ENCODE results near the gene RPL18. TPM values are rescaled to one million over a fixed set of nuclear protein-coding genes. Genes with fewer than 3 reads are reported as not detected.

RPL18 gene
- total RNA-seq, 3 donors from 2014 or later (not counting 1 experiment from before 2014, with no cell fraction given): 900 to 1,086 (median 1,066) TPM

DNA sequence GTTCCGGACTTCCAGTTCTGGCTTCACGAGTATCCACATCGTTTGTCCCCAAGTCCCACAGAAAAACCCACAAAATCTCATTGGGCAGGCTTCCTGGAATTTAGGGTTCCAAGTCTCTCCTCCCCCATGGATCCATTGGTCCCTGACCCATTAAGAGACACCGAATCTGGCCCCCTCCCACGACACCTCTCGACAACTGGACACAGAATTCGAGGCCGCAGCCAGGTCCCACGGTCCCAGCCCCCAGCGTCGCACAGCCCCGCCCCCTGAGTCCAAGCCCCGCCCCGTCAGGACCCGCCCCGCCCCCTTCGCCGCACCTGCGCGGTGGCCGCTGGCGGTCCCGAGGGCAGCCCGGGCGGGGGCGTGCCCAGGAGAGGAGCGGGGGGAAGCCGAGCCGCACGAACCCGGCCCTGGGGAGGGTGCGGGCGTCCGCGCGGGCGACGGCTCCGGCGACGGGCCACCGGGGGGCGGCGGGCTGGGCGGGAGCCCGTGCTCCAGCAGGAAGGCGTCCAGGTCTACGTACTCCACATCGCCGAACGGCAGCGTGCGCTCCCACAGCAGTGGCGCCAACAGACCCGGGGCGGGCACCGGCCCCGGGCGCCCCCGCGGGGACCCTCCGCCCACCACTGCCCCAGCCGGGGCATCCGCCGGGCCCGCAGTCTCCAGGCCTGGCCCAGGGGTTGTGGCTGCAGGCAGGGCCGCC, 16.4 kb upstream of the RPL18 start:
- Mint-ChIP-seq H3K27ac (peak overlapping the region; percentile 99), H3K27me3 (ENCODE audit: low read depth in 2 of 2) (no peaks in the 10 kb centered on the region), H3K36me3 (no peaks in the 10 kb centered on the region), H3K9me3 (peaks cover 0 to 4% of the 10 kb centered on the region in 2 donors), H3K4me1 (peaks cover 39 to 51% of the 10 kb centered on the region in 2 donors), H3K4me3 (peak overlapping the region; percentile 95)
- Histone ChIP-seq H3K4me3 (ENCODE audit: low read length) (peak overlapping the region; percentile 72), H3K36me3 (ENCODE audit: control insufficient read depth, insufficient read depth, low read length) (peaks cover 26% of the 10 kb centered on the region), H3K9me3 (ENCODE audit: control insufficient read depth, insufficient read depth, low read length) (no peaks in the 10 kb centered on the region), H3K27me3 (ENCODE audit: control insufficient read depth, insufficient read depth, low read length) (no peaks in the 10 kb centered on the region), H3K27ac (ENCODE audit: low read length) (peak overlapping the region; percentile 70), H3K4me1 (ENCODE audit: control insufficient read depth, insufficient read depth, low read length) (peaks cover 67% of the 10 kb centered on the region)
- TF ChIP-seq, protein P1, sequence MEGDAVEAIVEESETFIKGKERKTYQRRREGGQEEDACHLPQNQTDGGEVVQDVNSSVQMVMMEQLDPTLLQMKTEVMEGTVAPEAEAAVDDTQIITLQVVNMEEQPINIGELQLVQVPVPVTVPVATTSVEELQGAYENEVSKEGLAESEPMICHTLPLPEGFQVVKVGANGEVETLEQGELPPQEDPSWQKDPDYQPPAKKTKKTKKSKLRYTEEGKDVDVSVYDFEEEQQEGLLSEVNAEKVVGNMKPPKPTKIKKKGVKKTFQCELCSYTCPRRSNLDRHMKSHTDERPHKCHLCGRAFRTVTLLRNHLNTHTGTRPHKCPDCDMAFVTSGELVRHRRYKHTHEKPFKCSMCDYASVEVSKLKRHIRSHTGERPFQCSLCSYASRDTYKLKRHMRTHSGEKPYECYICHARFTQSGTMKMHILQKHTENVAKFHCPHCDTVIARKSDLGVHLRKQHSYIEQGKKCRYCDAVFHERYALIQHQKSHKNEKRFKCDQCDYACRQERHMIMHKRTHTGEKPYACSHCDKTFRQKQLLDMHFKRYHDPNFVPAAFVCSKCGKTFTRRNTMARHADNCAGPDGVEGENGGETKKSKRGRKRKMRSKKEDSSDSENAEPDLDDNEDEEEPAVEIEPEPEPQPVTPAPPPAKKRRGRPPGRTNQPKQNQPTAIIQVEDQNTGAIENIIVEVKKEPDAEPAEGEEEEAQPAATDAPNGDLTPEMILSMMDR (IDR thresholded peaks at IDR 0.05): no peak
- ATAC-seq: peak in 2 of 3 donors; percentile 9 to 18
- DNase-seq: peak; percentile 69 to 85
- under 1% methylated on average over 67 of the region's 67 CpGs for WGBS (ENCODE audit: insufficient coverage)
- intact Hi-C loops (cut with micrococcal nuclease): loop anchor here (5.0 to 10.0 kb wide), 6 partner anchors 42 to 1007 kb away; partner anchors contain the start of genes GYS1, PPP1R15A, RRAS and RUVBL2

GRCh38 chr19:48634424-48635262, 15.7 kb upstream of the RPL18 start:
- H3K36me3 ChIP-seq (ENCODE audit: control insufficient read depth, insufficient read depth, low read length): peaks cover 33% of the 10 kb centered on the region

GRCh38 chr19:48634036-48634342, 15.0 kb upstream of the RPL18 start:
- intact Hi-C loops (cut with micrococcal nuclease): loop anchor here (10.0 kb wide), 2 partner anchors 241 to 361 kb away; partner anchors contain the start of genes GYS1, PPP1R15A and RUVBL2
- WGBS (ENCODE audit: insufficient coverage): 70% methylated on average over 7 of the region's 7 CpGs
- Mint-ChIP-seq H3K36me3 (no peaks in the 10 kb centered on the region), H3K27ac (peak overlapping the region; percentile 85 to 99), H3K27me3 (ENCODE audit: low read depth in 2 of 2) (no peaks in the 10 kb centered on the region), H3K9me3 (peaks cover 0 to 4% of the 10 kb centered on the region in 2 donors), H3K4me3 (peak overlapping the region; percentile 86), H3K4me1 (peaks cover 34 to 41% of the 10 kb centered on the region in 2 donors)
- peak overlapping the region; percentile 64 for H3K27ac ChIP-seq (ENCODE audit: low read length)
- peaks cover 37% of the 10 kb centered on the region for H3K36me3 ChIP-seq (ENCODE audit: control insufficient read depth, insufficient read depth, low read length)
- no peaks in the 10 kb centered on the region for H3K9me3 ChIP-seq (ENCODE audit: control insufficient read depth, insufficient read depth, low read length)
- DNase-seq (no peak), ATAC-seq (no peak)
- H3K4me3 ChIP-seq (ENCODE audit: low read length): peak overlapping the region; percentile 13
- no peaks in the 10 kb centered on the region for H3K27me3 ChIP-seq (ENCODE audit: control insufficient read depth, insufficient read depth, low read length)
- H3K4me1 ChIP-seq (ENCODE audit: control insufficient read depth, insufficient read depth, low read length): peaks cover 66% of the 10 kb centered on the region
- TF ChIP-seq, protein P1 (IDR thresholded peaks at IDR 0.05): no peak

More at GRCh38 chr19:48634424-48635262, 15.7 kb upstream of the RPL18 start:
- Mint-ChIP-seq H3K4me3 (peak overlapping the region; percentile 86), H3K27me3 (ENCODE audit: low read depth in 2 of 2) (no peaks in the 10 kb centered on the region), H3K4me1 (peaks cover 35 to 46% of the 10 kb centered on the region in 2 donors), H3K36me3 (no peaks in the 10 kb centered on the region), H3K9me3 (peaks cover 0 to 4% of the 10 kb centered on the region in 2 donors), H3K27ac (peak overlapping the region; percentile 85 to 99)
- peak; percentile 13 to 33 (median 24) for ATAC-seq
- DNase-seq: peak; percentile 83 to 95
- TF ChIP-seq, protein P1 (IDR thresholded peaks at IDR 0.05): no peak
- H3K27me3 ChIP-seq (ENCODE audit: control insufficient read depth, insufficient read depth, low read length): no peaks in the 10 kb centered on the region
- H3K4me3 ChIP-seq (ENCODE audit: low read length): peak overlapping the region; percentile 26
- intact Hi-C loops (cut with micrococcal nuclease): loop anchor here (5.0 to 10.0 kb wide), 6 partner anchors 43 to 1008 kb away; partner anchors contain the start of genes GYS1, PPP1R15A, RRAS and RUVBL2
- peaks cover 67% of the 10 kb centered on the region for H3K4me1 ChIP-seq (ENCODE audit: control insufficient read depth, insufficient read depth, low read length)
- WGBS (ENCODE audit: insufficient coverage): 6% methylated on average over 37 of the region's 37 CpGs
- peak overlapping the region; percentile 70 for H3K27ac ChIP-seq (ENCODE audit: low read length)
- no peaks in the 10 kb centered on the region for H3K9me3 ChIP-seq (ENCODE audit: control insufficient read depth, insufficient read depth, low read length)

Data from natural killer cell (primary cell).